ENCODE data around the gene RAPGEF5.

DNA sequence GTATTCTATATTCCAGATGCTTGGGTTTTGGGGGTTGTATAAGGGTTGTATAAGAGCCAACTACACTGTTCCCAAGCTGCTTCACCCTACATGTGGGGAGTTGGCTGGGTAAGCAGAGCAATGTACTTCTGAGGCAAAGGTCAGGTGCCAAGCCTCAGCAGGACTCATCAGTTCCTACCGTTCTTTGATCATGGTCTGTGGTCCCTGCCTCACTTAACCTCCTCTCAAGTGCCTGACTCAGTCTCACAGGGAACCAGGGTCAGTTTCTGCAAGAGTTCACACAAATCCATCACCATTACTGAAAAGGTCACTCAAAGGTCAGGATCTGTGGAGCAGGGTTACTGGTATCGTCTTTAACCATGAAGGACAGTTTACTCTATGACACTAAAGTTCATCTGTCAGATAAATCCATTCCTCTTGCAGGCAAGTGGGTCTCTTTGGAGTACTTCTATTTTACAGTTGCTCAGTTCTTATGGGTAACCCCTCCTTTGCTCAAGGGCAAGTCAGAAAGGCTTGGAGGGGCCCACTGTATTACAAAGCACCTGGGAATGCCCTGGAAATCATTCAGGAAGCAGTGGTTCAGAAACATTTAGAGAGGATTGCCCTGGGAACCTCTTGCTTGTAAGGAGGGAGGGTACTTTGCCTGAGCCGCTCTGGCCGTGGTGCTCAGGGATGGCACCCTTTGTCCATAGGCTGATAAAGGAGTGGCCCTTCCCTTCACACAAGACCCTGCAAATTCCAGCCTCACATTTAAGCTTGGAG, 227.0 kb downstream of the RAPGEF5 start:
- TF ChIP-seq, protein P1, sequence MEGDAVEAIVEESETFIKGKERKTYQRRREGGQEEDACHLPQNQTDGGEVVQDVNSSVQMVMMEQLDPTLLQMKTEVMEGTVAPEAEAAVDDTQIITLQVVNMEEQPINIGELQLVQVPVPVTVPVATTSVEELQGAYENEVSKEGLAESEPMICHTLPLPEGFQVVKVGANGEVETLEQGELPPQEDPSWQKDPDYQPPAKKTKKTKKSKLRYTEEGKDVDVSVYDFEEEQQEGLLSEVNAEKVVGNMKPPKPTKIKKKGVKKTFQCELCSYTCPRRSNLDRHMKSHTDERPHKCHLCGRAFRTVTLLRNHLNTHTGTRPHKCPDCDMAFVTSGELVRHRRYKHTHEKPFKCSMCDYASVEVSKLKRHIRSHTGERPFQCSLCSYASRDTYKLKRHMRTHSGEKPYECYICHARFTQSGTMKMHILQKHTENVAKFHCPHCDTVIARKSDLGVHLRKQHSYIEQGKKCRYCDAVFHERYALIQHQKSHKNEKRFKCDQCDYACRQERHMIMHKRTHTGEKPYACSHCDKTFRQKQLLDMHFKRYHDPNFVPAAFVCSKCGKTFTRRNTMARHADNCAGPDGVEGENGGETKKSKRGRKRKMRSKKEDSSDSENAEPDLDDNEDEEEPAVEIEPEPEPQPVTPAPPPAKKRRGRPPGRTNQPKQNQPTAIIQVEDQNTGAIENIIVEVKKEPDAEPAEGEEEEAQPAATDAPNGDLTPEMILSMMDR (IDR thresholded peaks at IDR 0.05) = no peak
- TF ChIP-seq MAX (IDR thresholded peaks at IDR 0.05; ENCODE audit: low read depth) = no peak
- no peak for TF ChIP-seq RFX5 (IDR thresholded peaks at IDR 0.05; ENCODE audit: low read length)
